Measurements from ENCODE around the gene INF2. TPM values are rescaled to one million over a fixed set of nuclear protein-coding genes. Genes with fewer than 3 reads are reported as not detected.

The INF2 gene
- total and polyA plus RNA-seq, 2 experiments from 2014 or later: 36.7 to 75.5 TPM

DNA sequence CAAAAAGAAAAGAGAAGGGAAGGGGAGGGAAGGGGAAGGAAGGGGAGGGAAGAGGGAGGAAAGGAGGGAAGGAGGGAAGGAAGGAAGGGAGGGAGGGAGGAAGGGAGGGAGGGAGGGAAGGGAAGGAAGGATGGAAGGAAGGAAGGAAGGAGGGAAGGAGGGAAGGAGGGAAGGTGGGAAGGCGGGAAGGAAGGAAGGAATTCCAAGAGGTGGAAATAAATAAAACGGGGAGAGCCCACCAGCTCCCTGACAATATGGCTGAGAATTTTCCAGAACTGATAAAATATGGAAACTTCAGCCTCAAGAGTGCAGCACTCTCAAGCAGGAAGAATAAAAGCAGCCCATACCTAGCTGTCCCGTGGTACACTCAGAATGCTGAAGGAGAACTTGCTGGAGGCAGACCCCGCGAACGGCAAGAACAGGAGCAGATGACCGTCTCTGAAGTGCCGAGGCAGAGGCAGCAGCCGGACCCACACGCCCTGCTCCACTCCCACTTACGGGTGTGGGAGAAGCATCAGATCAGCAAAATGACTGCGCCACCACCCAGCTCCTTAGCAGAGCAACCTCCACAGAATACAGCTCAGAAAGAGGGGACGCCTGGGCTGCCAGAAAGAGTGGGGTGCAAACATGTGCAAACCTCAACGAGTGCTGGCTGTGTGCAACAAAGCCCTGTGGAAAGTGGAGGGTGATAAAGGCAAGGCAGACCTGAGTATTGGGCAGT lies 34.1 kb upstream of the INF2 start:
- H3K4me2 ChIP-seq: no peak overlapping the region
- no peaks in the 10 kb centered on the region for H3K36me3 ChIP-seq (ENCODE audit: insufficient read depth)
- no peak overlapping the region for H3K4me3 Mint-ChIP-seq
- no peak overlapping the region for H3K4me3 ChIP-seq
- peaks cover 20% of the 10 kb centered on the region for H3K36me3 Mint-ChIP-seq (ENCODE audit: low read depth)
- no peaks in the 10 kb centered on the region for H3K4me1 Mint-ChIP-seq
- H3K9me2 ChIP-seq (ENCODE audit: insufficient read depth): no peaks in the 10 kb centered on the region
- peaks cover 27% of the 10 kb centered on the region for H3K9me3 Mint-ChIP-seq
- no peaks in the 10 kb centered on the region for H3K4me1 ChIP-seq (ENCODE audit: insufficient read depth)
- H3K27me3 Mint-ChIP-seq (ENCODE audit: insufficient read depth, low read depth, poor library complexity): peaks cover 10% of the 10 kb centered on the region
- no peak for TF ChIP-seq REST (IDR thresholded peaks at IDR 0.05; ENCODE audit: unreplicated experiment)
- no peak for TF ChIP-seq EZH2 (IDR thresholded peaks at IDR 0.05; ENCODE audit: low read depth, unreplicated experiment)
- TF ChIP-seq, protein P1, sequence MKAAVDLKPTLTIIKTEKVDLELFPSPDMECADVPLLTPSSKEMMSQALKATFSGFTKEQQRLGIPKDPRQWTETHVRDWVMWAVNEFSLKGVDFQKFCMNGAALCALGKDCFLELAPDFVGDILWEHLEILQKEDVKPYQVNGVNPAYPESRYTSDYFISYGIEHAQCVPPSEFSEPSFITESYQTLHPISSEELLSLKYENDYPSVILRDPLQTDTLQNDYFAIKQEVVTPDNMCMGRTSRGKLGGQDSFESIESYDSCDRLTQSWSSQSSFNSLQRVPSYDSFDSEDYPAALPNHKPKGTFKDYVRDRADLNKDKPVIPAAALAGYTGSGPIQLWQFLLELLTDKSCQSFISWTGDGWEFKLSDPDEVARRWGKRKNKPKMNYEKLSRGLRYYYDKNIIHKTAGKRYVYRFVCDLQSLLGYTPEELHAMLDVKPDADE (IDR thresholded peaks at IDR 0.05): no peak
- TF ChIP-seq POLR2AphosphoS5 (IDR thresholded peaks at IDR 0.05; ENCODE audit: low read depth): no peak
- no peak for TF ChIP-seq NANOG (IDR thresholded peaks at IDR 0.05; ENCODE audit: borderline replicate concordance)
- no peak for TF ChIP-seq CREB1 (CRISPR knock-in tag; IDR thresholded peaks at IDR 0.05; ENCODE audit: low read depth)
- TF ChIP-seq EZH2phosphoT487 (IDR thresholded peaks at IDR 0.05; ENCODE audit: unreplicated experiment): no peak
- TF ChIP-seq, protein P2, sequence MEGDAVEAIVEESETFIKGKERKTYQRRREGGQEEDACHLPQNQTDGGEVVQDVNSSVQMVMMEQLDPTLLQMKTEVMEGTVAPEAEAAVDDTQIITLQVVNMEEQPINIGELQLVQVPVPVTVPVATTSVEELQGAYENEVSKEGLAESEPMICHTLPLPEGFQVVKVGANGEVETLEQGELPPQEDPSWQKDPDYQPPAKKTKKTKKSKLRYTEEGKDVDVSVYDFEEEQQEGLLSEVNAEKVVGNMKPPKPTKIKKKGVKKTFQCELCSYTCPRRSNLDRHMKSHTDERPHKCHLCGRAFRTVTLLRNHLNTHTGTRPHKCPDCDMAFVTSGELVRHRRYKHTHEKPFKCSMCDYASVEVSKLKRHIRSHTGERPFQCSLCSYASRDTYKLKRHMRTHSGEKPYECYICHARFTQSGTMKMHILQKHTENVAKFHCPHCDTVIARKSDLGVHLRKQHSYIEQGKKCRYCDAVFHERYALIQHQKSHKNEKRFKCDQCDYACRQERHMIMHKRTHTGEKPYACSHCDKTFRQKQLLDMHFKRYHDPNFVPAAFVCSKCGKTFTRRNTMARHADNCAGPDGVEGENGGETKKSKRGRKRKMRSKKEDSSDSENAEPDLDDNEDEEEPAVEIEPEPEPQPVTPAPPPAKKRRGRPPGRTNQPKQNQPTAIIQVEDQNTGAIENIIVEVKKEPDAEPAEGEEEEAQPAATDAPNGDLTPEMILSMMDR (conservative IDR thresholded peaks at IDR 0.05; ENCODE audit: low read depth in 2 of 2): no peak
- TF ChIP-seq ZNF331 (CRISPR knock-in tag; IDR thresholded peaks at IDR 0.05; ENCODE audit: low read depth): no peak
- DNase-seq (ENCODE audit: low spot score): no peak
- H3F3A ChIP-seq (replicated peaks; ENCODE audit: low read depth): no peaks in the 10 kb centered on the region
- no peak overlapping the region for H2AFZ ChIP-seq
- no peaks in the 10 kb centered on the region for H4K20me1 ChIP-seq (replicated peaks; ENCODE audit: insufficient read depth)
- ATAC-seq: no peak
- H3K27ac Mint-ChIP-seq: no peak overlapping the region
- no peaks in the 10 kb centered on the region for H3K79me2 ChIP-seq (replicated peaks; ENCODE audit: insufficient read depth)
- H3K27me3 ChIP-seq (ENCODE audit: insufficient read depth): no peaks in the 10 kb centered on the region
- no peak overlapping the region for H3K27ac ChIP-seq (ENCODE audit: low read depth)
